Islet of Langerhans (tissue), 1 donor: ENCODE measurements around the gene ERFL.
"Not testable (repeated sequence)": the region's sequence is repeated elsewhere in the genome, so short reads cannot be mapped to it uniquely, and the experiment has no call there.

Source experiments
- FAIRE-seq: peaks from one replicate; lab custom pipeline; 2011; peaks lifted over from hg19 to GRCh38; lab: Jason Lieb, UNC

Gene ERFL

GRCh38 chr19:41876847-41877832 lies 51.1 kb downstream of the ERFL start, which contains the start of gene CD79A:
Gene CD79A, plus strand, starts transcription at chr19:41877279. Its CDS starts 26 bp downstream, at chr19:41877305.
- FAIRE-seq, result no peak

DNA sequence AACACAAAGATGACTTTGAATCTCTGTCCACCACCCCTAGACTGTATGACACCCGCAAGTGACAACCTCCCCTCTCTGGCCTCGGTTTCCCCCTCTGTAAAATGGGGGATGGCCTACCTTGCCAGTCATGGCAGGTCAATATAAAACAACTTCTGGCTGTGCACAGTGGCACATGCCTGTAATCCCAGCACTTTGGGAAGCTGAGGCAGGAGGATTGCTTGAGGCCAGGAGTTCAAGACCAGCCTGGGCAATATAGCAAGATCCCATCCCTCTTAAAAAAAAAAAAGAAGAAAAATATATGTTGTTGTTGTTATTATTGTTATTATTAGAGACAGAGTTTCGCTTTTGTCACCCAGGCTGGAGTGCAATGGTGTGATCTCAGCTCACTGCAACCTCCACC lies 52.3 kb downstream of the ERFL start:
- FAIRE-seq, result not testable (repeated sequence)

DNA sequence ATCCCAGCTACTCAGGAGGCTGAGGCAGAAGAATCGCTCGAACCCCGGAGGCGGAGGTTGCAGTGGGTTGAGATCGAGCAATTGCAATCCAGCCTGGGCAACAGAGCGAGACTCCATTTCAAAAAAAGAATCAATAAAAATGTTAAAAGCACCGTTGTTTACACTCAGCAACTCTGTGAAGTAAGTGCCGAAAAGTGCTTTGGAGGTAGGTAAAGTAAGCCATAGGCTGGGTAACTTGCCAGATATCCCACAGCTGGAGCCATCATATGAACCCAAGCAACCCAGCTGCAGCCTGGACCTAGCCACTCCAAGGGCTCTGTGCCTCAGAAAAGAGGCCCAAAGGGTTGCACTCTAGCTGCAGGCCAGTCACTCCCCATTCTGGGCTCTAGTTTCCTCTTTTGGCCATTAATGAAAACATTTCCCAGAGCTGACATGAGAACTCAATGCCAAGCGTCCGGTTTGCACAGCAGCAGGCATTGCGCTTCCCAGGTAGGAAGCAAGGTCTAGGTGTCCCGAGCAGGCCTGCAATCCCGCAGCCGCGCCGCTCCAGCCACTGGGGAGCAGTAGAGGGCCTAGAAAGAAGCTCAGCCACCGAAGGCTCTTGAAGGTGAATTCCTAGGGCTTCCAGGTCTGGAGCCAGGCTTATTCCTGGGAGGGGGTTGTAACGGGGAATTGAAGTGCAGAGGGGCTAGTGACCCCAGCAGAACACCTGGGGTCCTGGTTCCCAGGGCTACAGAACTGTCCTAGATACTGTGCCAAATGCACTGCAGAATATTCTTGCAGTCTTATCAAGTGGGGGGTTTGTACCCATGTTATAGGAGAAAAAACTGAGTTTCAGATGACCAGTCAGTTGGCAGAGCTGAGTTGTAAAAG lies 55.2 kb downstream of the ERFL start:
- no peak for FAIRE-seq

GRCh38 chr19:41872384-41872774 lies 55.9 kb downstream of the ERFL start:
- FAIRE-seq, result no peak

GRCh38 chr19:41871573-41872383 lies 56.5 kb downstream of the ERFL start:
- FAIRE-seq, result no peak

DNA sequence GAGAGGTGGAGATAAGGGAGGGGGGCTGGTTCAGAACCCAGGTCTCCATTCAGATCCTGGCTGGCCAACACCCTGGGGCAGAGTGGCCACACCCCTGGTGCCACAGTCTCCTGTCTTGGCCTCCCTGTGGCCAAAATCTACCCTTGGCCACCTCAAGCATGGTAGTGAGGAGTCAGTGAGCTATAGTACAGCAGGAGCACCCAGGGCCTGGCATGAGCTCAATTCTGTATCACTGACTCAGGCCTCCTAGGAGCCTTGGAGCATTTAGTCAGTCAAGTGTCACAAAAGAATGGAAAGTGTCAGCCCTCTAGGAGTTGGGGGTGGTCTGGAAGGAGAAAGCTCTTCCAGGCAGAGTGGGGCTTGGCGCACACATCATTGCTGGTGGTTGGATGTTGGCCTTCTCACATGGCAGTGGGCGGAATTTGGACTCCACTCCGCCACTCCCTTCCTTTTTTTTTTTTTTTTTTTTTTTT lies 57.8 kb downstream of the ERFL start:
- FAIRE-seq, result no peak

GRCh38 chr19:41869374-41869955 lies 58.8 kb downstream of the ERFL start:
- no peak for FAIRE-seq

DNA sequence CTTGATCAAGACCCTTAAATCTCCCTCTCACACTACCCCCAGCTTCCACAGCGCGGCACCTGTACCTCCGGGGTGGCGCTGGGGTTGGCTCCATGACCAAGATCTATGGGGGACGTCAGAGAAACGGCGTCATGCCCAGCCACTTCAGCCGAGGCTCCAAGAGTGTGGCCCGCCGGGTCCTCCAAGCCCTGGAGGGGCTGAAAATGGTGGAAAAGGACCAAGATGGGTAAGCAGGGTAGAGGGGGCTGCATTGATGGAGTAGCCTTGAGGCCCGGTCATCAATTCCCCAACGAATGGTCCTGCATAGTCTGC lies 59.3 kb downstream of the ERFL start:
- FAIRE-seq, result no peak

- FAIRE-seq, result no peak
These were observed 59.9 kb downstream of the ERFL start for GRCh38 chr19:41868120-41868988.

DNA sequence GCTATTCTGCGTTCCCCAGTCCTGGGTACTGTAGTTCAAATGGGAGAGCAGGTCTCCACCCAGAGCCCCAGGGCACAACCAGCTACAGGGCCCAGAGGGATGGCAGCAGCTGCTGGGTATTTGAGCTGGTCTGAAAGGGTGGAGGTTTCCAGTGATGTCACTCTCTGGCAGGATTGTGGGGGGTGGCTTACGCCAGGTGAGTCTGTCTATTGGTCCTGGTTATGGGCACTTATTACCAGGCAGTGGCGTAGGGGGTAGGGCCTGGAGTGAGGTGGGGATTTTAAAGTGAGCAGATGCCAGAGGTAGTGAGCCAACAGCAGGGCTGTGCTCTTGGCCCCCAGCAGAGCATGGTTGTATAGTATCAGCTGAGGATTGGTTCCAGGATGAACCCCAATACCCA lies 62.0 kb downstream of the ERFL start:
- FAIRE-seq, result no peak

GRCh38 chr19:41864374-41864773 lies 63.9 kb downstream of the ERFL start:
- FAIRE-seq, result no peak

DNA sequence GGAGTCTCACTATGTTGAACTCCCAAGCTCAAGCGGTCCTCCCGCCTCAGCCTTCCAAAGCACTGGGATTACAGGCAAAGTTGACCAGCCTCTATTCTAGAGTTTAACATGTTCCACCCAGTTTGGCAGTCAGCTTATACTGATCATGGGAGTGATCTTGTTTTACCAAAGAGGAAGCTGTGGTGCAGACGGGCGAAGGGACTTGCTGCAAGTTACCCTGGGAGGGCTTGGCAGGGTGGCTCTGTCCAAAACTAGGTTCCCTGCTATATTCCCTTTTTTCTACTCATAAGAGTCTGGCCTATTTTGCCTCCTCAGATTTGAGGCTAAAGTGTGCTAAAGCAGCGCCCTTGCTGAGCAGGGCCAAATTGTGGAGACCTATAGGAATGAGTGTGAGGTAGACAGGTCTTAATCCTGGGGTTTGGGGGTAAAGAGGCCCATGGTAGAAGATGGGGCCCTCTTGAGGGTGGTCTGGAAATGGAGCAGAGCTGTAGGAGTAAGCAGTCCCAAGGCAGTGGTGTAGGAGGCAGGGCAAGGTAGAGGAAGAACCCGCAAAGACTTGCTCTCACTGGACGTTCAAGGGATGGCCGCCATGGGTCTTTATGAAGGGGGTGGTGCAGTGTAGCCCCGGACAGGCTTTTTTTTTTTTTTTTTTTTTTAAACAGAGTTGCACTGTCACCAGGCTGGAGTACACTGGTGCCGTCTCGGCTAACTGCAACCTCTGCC lies 64.9 kb downstream of the ERFL start:
- FAIRE-seq, result no peak

- no peak for FAIRE-seq
These were observed 65.7 kb downstream of the ERFL start for GRCh38 chr19:41862445-41862986.

GRCh38 chr19:41861846-41862245 lies 66.4 kb downstream of the ERFL start:
- FAIRE-seq, result no peak

DNA sequence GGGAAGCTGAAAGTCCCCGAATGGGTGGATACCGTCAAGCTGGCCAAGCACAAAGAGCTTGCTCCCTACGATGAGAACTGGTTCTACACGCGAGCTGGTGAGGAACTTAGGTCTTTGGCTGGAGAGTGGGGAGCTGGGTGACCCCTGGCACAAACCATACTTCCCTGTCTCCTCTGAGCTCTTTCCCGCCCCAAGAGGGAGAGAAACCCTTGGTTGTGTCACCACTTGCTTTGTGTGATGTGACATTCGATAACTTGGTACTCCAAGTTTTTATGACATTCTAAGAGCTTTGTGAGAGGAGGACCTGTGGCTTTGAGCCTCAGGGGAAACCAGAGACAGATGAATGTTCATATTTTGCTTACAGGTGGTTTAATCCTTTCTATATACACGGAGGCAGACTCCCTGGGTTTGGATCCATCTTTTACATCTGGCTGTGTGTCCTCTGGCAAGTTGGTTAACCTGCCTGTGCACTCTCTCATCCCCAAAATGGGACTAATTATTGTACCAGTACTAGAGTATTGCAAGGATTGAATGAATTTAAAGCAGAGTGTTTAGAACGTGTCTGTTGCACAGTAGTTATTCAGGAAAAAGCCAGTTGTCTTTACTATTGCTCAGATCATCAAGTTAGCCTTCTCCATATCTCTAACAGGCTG lies 67.0 kb downstream of the ERFL start:
- no peak for FAIRE-seq

- no peak for FAIRE-seq
These were observed 67.7 kb downstream of the ERFL start for GRCh38 chr19:41860419-41861115.

DNA sequence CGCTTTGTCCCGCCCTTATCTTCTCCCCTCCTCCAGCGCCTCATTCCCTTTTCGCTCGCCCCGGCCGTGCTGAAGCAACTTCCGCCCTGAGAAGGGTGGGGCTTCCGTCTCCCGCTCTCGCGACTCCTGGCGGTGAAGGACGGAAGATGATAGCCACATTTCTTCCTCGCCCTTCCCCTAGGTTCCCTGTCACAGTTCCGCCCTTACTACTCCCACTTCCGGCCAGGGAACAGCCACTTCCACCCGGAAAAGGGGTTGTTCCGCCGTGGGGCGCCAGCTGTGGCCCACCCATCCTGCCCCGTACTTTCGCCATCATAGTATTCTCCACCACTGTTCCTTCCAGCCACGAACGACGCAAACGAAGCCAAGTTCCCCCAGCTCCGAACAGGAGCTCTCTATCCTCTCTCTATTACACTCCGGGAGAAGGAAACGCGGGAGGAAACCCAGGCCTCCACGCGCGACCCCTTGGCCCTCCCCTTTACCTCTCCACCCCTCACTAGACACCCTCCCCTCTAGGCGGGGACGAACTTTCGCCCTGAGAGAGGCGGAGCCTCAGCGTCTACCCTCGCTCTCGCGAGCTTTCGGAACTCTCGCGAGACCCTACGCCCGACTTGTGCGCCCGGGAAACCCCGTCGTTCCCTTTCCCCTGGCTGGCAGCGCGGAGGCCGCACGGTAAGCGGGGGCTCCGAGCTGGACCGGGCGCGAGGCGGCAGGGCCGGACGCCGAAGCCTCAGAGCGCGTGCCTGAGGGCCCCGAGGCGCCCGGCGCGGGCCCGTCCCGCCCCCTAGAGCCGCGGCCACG lies 68.4 kb downstream of the ERFL start, which contains the start of gene RPS19:
TSS of gene RPS19 (plus strand) at position 638 of the 801 bp plus-strand sequence. CDS start 520 bp downstream, outside the sequence.
- FAIRE-seq, result no peak

DNA sequence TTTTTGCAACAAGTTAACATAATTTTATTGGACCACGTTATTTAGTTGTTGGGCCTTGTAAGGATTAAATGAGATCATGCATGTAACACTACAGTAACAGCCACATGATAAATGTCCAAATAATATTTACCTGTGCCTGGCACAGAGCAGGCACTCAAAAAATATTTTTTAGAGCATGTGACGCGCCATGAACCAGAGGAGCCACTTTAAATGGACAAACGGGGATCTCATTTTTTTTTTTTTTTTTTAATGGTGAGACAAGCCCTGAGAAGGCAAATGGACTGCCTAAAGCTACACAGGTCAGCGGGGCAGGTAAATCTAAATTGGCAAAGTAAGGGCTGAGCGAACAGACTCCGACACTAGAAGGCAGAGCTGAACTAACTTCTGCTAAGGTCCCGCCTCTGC lies 69.0 kb downstream of the ERFL start:
- FAIRE-seq, result peak; percentile 38
